ENCODE data around the gene E2F1.

DNA sequence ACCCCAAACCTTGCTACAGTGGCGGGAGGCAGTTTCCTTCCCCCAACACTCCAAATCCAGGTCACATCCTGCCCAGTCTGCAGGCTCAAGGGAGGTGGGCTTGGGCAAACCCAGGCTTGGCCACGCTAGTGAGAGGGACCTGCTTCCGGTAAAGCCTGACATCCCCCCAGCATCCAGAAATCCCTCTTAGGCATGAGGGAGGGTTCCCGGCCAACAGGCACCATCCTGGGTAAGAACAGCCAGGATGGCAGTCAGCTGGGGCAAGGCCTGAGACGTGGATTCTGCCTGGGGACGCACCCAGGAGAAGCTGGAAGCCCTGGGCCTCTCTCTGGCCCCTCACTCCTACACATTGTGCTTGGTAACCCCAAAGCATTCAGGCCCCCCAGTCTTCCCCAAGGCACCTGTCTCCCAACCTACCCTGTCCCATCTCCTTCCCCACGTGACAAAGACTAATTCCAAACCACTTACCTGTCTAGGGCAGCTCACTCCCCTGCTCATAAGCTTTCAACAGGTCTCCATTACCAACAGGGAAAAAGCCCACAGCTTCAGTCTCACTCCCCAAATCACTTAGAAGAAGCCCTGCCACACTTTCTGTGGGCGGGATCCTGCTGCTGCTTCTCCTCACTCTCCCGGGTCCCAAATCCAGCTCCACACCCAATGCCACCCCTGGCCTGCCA, 22.0 kb downstream of the E2F1 start:
- no peak for TF ChIP-seq CTCF (IDR thresholded peaks at IDR 0.05)
- TF ChIP-seq POLR2A (IDR thresholded peaks at IDR 0.05), result no peak
- TF ChIP-seq EP300 (IDR thresholded peaks at IDR 0.05), result no peak

All from ovary (tissue), 3 donors.